Vagina (tissue), 2 donors: Measurements from ENCODE around the gene SFMBT2.

Experiments used
- POLR2A ChIP-seq, 2 donors: fragments of 450-650 bp; IDR thresholded peaks; one replicate each; pipeline ENCODE4 v1.6.1; 2017; ENCODE audit warnings: antibody characterized with exemption in 2 of 2, mild to moderate bottlenecking in 2 of 2, moderate library complexity in 2 of 2
- POLR2AphosphoS5 ChIP-seq, 2 donors: sonication (generic); formaldehyde crosslinking; IDR thresholded peaks; one replicate each; pipeline ENCODE4 v1.9.0; 2017; ENCODE audit warnings: antibody characterized with exemption in 2 of 2, mild to moderate bottlenecking in 2 of 2, low read depth in 1 of 2; ENCODE audit not compliant: insufficient read depth in 1 of 2
- TF ChIP-seq, protein P1 (sequence below), 3 experiments: fragments of 450-650 bp in 2 of 3; fragments of 200-600 bp in 1 of 3; sonication (generic) in 1 of 3; IDR thresholded peaks; one replicate each; pipeline ENCODE4 v1.5.1; 2017 to 2019; ENCODE audit warnings: antibody characterized with exemption in 3 of 3, mild to moderate bottlenecking in 2 of 3, moderate library complexity in 2 of 3

DNA sequence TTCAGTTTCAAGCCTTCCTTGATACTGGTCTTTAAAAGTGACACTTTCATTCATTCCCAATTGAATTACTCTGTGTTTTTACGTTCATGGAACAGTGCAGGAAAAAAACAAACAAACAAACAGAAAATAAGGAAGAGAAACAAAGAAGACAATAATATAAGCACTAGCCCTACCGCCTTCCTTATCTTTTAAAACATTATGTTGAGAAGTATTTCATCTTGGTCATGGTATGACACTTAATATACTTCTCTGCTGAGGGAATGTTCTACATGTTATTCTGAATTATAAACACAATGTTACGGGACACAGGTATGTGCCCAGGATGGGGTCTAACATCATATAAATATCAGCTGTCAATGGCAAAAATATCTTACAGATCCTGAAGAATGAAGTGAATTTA, 176.7 kb downstream of the SFMBT2 start:
- TF ChIP-seq POLR2AphosphoS5 (IDR thresholded peaks at IDR 0.05; ENCODE audit: insufficient read depth in 1 of 2, low read depth in 1 of 2) (no peak), POLR2A (IDR thresholded peaks at IDR 0.05) (no peak)
- TF ChIP-seq, protein P1, sequence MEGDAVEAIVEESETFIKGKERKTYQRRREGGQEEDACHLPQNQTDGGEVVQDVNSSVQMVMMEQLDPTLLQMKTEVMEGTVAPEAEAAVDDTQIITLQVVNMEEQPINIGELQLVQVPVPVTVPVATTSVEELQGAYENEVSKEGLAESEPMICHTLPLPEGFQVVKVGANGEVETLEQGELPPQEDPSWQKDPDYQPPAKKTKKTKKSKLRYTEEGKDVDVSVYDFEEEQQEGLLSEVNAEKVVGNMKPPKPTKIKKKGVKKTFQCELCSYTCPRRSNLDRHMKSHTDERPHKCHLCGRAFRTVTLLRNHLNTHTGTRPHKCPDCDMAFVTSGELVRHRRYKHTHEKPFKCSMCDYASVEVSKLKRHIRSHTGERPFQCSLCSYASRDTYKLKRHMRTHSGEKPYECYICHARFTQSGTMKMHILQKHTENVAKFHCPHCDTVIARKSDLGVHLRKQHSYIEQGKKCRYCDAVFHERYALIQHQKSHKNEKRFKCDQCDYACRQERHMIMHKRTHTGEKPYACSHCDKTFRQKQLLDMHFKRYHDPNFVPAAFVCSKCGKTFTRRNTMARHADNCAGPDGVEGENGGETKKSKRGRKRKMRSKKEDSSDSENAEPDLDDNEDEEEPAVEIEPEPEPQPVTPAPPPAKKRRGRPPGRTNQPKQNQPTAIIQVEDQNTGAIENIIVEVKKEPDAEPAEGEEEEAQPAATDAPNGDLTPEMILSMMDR (IDR thresholded peaks at IDR 0.05) = no peak
